Tibial artery (tissue), 4 donors: ENCODE results near the gene MSRB3.

Experiments
- DNase-seq, 2 donors: peaks; one replicate each; pipeline ENCODE4 v3.0.0-alpha.2; 2019
- H3K27ac ChIP-seq, 2 donors: fragments of 200-600 bp; sonication (generic) in 1 of 2; 1 replicate in 1 of 2; 2 replicates in 1 of 2; pipeline ENCODE4 v1.5.1; 2018 to 2019; ENCODE audit warnings: mild to moderate bottlenecking in 1 of 2
- H3K27me3 ChIP-seq, 2 donors: fragments of 200-600 bp; sonication (generic) in 1 of 2; one replicate each; pipeline versions ENCODE4 v1.5.1 to v1.6.0; 2016 to 2019
- H3K36me3 ChIP-seq, 3 donors: fragments of 200-600 bp; sonication (generic) in 2 of 3; one replicate each; pipeline ENCODE4 v1.5.1; 2016 to 2019; ENCODE audit warnings: mild to moderate bottlenecking in 2 of 3
- H3K4me1 ChIP-seq, 4 donors: fragments of 200-600 bp; sonication (generic) in 2 of 4; 1 replicate in 3 of 4; 2 replicates in 1 of 4; pipeline ENCODE4 v1.5.1; 2016 to 2019
- H3K4me3 ChIP-seq, 2 donors: fragments of 200-600 bp; sonication (generic) in 1 of 2; 1 replicate in 1 of 2; 2 replicates in 1 of 2; pipeline ENCODE4 v1.5.1; 2018 to 2019; ENCODE audit warnings: mild to moderate bottlenecking in 2 of 2
- H3K9me3 ChIP-seq, 3 donors: fragments of 200-600 bp; sonication (generic) in 1 of 3; one replicate each; pipeline ENCODE4 v1.5.1; 2016 to 2019
- CTCF ChIP-seq, 2 experiments: fragments of 200-600 bp in 1 of 2; fragments of 450-650 bp in 1 of 2; IDR thresholded peaks; one replicate each; pipeline ENCODE4 v1.5.1; 2017 to 2019; ENCODE audit warnings: antibody characterized with exemption in 2 of 2, mild to moderate bottlenecking in 1 of 2, moderate library complexity in 1 of 2
- intact Hi-C: fragments of 100-400 bp; cut with DNase I; formaldehyde crosslinking; loops from one replicate; pipeline ENCODE4 v1.15.0; 2023; ENCODE audit warnings: low total_unique reads

The MSRB3 gene

GRCh38 chr12:65488197-65488596 lies 209.7 kb downstream of the MSRB3 start:
- Histone ChIP-seq H3K4me3 (no peak overlapping the region), H3K36me3 (peaks cover 0 to 6% (median 0%) of the 10 kb centered on the region in 3 donors), H3K27me3 (no peaks in the 10 kb centered on the region), H3K4me1 (no peaks in the 10 kb centered on the region), H3K27ac (no peak overlapping the region), H3K9me3 (peaks cover 0 to 14% (median 8%) of the 10 kb centered on the region in 3 donors)
- no peak for TF ChIP-seq CTCF (IDR thresholded peaks at IDR 0.05)
- intact Hi-C loops: no loop called here
- no peak for DNase-seq

- H3K4me3 ChIP-seq: no peak overlapping the region
- TF ChIP-seq CTCF (IDR thresholded peaks at IDR 0.05): no peak
- no peak for DNase-seq
- H3K4me1 ChIP-seq: no peaks in the 10 kb centered on the region
- no peaks in the 10 kb centered on the region for H3K27me3 ChIP-seq
- intact Hi-C loops: no loop called here
- no peaks in the 10 kb centered on the region for H3K36me3 ChIP-seq
- no peak overlapping the region for H3K27ac ChIP-seq
- no peaks in the 10 kb centered on the region for H3K9me3 ChIP-seq
Measured at GRCh38 chr12:65490250-65490649, 211.8 kb downstream of the MSRB3 start.

GRCh38 chr12:65492998-65493912 lies 214.8 kb downstream of the MSRB3 start:
- intact Hi-C loops: no loop called here
- no peak for TF ChIP-seq CTCF (IDR thresholded peaks at IDR 0.05)
- H3K27ac ChIP-seq: no peak overlapping the region
- H3K4me3 ChIP-seq: no peak overlapping the region
- H3K4me1 ChIP-seq: no peaks in the 10 kb centered on the region
- DNase-seq: no peak
- no peaks in the 10 kb centered on the region for H3K36me3 ChIP-seq
- H3K9me3 ChIP-seq: no peaks in the 10 kb centered on the region
- no peaks in the 10 kb centered on the region for H3K27me3 ChIP-seq

GRCh38 chr12:65493913-65494245 lies 215.4 kb downstream of the MSRB3 start:
- no peak for TF ChIP-seq CTCF (IDR thresholded peaks at IDR 0.05)
- no peaks in the 10 kb centered on the region for H3K27me3 ChIP-seq
- intact Hi-C loops: no loop called here
- H3K36me3 ChIP-seq: no peaks in the 10 kb centered on the region
- DNase-seq: no peak
- no peak overlapping the region for H3K27ac ChIP-seq
- H3K4me1 ChIP-seq: no peaks in the 10 kb centered on the region
- H3K9me3 ChIP-seq: no peaks in the 10 kb centered on the region
- no peak overlapping the region for H3K4me3 ChIP-seq

- no peaks in the 10 kb centered on the region for H3K4me1 ChIP-seq
- intact Hi-C loops: no loop called here
- no peak for DNase-seq
- H3K9me3 ChIP-seq: no peaks in the 10 kb centered on the region
- H3K27me3 ChIP-seq: no peaks in the 10 kb centered on the region
- no peak for TF ChIP-seq CTCF (IDR thresholded peaks at IDR 0.05)
- H3K4me3 ChIP-seq: no peak overlapping the region
- H3K27ac ChIP-seq: no peak overlapping the region
- no peaks in the 10 kb centered on the region for H3K36me3 ChIP-seq
Measured at GRCh38 chr12:65494537-65494936, 216.1 kb downstream of the MSRB3 start.
